CD14-positive monocyte (primary cell): ENCODE results near the gene FNDC1. TPM values are rescaled to one million over a fixed set of nuclear protein-coding genes. Genes with fewer than 3 reads are reported as not detected.

Experiments
- DNase-seq, 3 donors: peaks; one replicate each; pipeline ENCODE4 v3.0.0-alpha.2; 2011 to 2022
- H2AFZ ChIP-seq: 2 replicates; pipeline ENCODE4 v1.6.0; 2012; ENCODE audit warnings: mild to moderate bottlenecking, low read depth, low read length, inconsistent platforms; ENCODE audit not compliant: insufficient read depth, poor library complexity, severe bottlenecking
- H3K27ac ChIP-seq, 2 donors: 1 replicate in 1 of 2; 2 replicates in 1 of 2; pipeline ENCODE4 v1.5.1; 2012 to 2013; ENCODE audit warnings: low read length in 2 of 2, control low read depth in 1 of 2, inconsistent platforms in 1 of 2, low read depth in 1 of 2, mild to moderate bottlenecking in 1 of 2
- H3K27me3 ChIP-seq, 2 donors: one replicate each; pipeline versions ENCODE4 v1.6.0 to v1.6.1; 2011 to 2013; ENCODE audit warnings: low read length in 2 of 2; ENCODE audit not compliant: control insufficient read depth in 2 of 2, insufficient read depth in 2 of 2
- H3K36me3 ChIP-seq, 2 donors: replicated peaks in 1 of 2; 1 replicate in 1 of 2; 2 replicates in 1 of 2; pipeline versions ENCODE4 v1.5.1 to v1.6.1; 2012 to 2013; ENCODE audit warnings: low read length in 2 of 2, control low read depth in 1 of 2, inconsistent platforms in 1 of 2, mild to moderate bottlenecking in 1 of 2; ENCODE audit not compliant: insufficient read depth in 2 of 2, control insufficient read depth in 1 of 2
- H3K4me1 ChIP-seq, 2 donors: 1 replicate in 1 of 2; 2 replicates in 1 of 2; pipeline versions ENCODE4 v1.5.1 to v1.6.1; 2012 to 2013; ENCODE audit warnings: low read length in 2 of 2, control low read depth in 1 of 2, inconsistent platforms in 1 of 2, mild to moderate bottlenecking in 1 of 2, moderate library complexity in 1 of 2; ENCODE audit not compliant: insufficient read depth in 2 of 2, control insufficient read depth in 1 of 2
- H3K4me2 ChIP-seq: replicated peaks from 2 replicates; pipeline ENCODE3; 2012; ENCODE audit warnings: low read length, moderate library complexity, mild to moderate bottlenecking; ENCODE audit not compliant: poor library complexity, severe bottlenecking; ENCODE audit errors: extremely low read depth
- H3K4me3 ChIP-seq, 3 experiments: fragments of 200-600 bp in 1 of 3; sonication (generic) in 1 of 3; replicated peaks in 1 of 3; 1 replicate in 2 of 3; 2 replicates in 1 of 3; pipeline ENCODE4 v1.5.1; 2011 to 2013; ENCODE audit warnings: low read length in 3 of 3, mild to moderate bottlenecking in 3 of 3, control low read depth in 2 of 3, low read depth in 2 of 3, inconsistent platforms in 1 of 3, moderate library complexity in 1 of 3
- H3K79me2 ChIP-seq: 2 replicates; pipeline ENCODE4 v1.6.0; 2012; ENCODE audit warnings: mild to moderate bottlenecking, control low read depth, inconsistent platforms, low read length, moderate library complexity; ENCODE audit not compliant: insufficient read depth
- H3K9ac ChIP-seq: 2 replicates; pipeline ENCODE4 v1.6.0; 2017; ENCODE audit warnings: low read length, mild to moderate bottlenecking; ENCODE audit not compliant: insufficient read depth, poor library complexity, severe bottlenecking
- H3K9me3 ChIP-seq, 2 donors: replicated peaks in 1 of 2; 1 replicate in 1 of 2; 2 replicates in 1 of 2; pipeline versions ENCODE4 v1.5.1 to v1.6.1; 2012 to 2013; ENCODE audit warnings: low read length in 2 of 2, control low read depth in 1 of 2; ENCODE audit not compliant: control insufficient read depth in 1 of 2, insufficient read depth in 1 of 2
- H4K20me1 ChIP-seq: 2 replicates; pipeline ENCODE4 v1.6.0; 2012; ENCODE audit warnings: mild to moderate bottlenecking, low read length, control low read depth, moderate library complexity; ENCODE audit not compliant: insufficient read depth
- H3K27ac Mint-ChIP-seq, 7 donors: one replicate each; pipeline ENCODE4 v1.8.0; 2020; ENCODE audit warnings: mild to moderate bottlenecking in 7 of 7, mixed read lengths in 7 of 7, moderate library complexity in 6 of 7, inconsistent platforms in 2 of 7
- H3K27me3 Mint-ChIP-seq, 3 donors: one replicate each; pipeline ENCODE4 v1.8.0; 2021 to 2022; ENCODE audit warnings: low read depth in 3 of 3, mild to moderate bottlenecking in 3 of 3, mixed read lengths in 3 of 3, moderate library complexity in 3 of 3, inconsistent platforms in 1 of 3
- H3K36me3 Mint-ChIP-seq, 2 donors: one replicate each; pipeline ENCODE4 v1.8.0; 2020; ENCODE audit warnings: mixed read lengths in 2 of 2, inconsistent platforms in 1 of 2, mild to moderate bottlenecking in 1 of 2
- H3K4me1 Mint-ChIP-seq: one replicate; pipeline ENCODE4 v1.8.0; 2020; ENCODE audit warnings: mild to moderate bottlenecking, mixed read lengths
- H3K4me3 Mint-ChIP-seq, 2 donors: one replicate each; pipeline ENCODE4 v1.8.0; 2020; ENCODE audit warnings: mild to moderate bottlenecking in 2 of 2, mixed read lengths in 2 of 2, moderate library complexity in 1 of 2
- H3K9me3 Mint-ChIP-seq, 7 donors: one replicate each; pipeline ENCODE4 v1.8.0; 2020 to 2022; ENCODE audit warnings: mixed read lengths in 7 of 7, mild to moderate bottlenecking in 6 of 7, moderate library complexity in 6 of 7, inconsistent platforms in 2 of 7
- WGBS: methylation state at CpG from one replicate; pipeline ENCODE4 v1.1.5; 2013; ENCODE audit warnings: missing lambda C conversion rate; ENCODE audit not compliant: insufficient coverage; 5-methylcytosine and 5-hydroxymethylcytosine counted together
- intact Hi-C, 2 donors: fragments of 100-400 bp; cut with micrococcal nuclease; formaldehyde crosslinking; loops; one replicate each; pipeline versions ENCODE4 v1.15.0 to v1.15.1; 2023
- polyA plus RNA-seq, 3 donors: library from polyadenylated mRNA; depleted of rRNA in 1 of 3; unstranded in 2 of 3; stranded (reverse) in 1 of 3; fragments of 300-500 nt in 2 of 3; fragments of >200 nt in 1 of 3; fragmentation: Illumina TruSeq in 2 of 3; gene quantifications; 1 replicate in 2 of 3; 2 replicates in 1 of 3; pipeline ENCODE4 v1.2.3, GENCODE V29; 2012 to 2021
- TF ChIP-seq, protein P1 (sequence below): fragments of 200-600 bp; IDR thresholded peaks from one replicate; pipeline ENCODE4 v1.8.0; 2022; ENCODE audit warnings: antibody characterized with exemption, mild to moderate bottlenecking

The FNDC1 gene
- polyA plus RNA-seq, 3 donors = not detected

DNA sequence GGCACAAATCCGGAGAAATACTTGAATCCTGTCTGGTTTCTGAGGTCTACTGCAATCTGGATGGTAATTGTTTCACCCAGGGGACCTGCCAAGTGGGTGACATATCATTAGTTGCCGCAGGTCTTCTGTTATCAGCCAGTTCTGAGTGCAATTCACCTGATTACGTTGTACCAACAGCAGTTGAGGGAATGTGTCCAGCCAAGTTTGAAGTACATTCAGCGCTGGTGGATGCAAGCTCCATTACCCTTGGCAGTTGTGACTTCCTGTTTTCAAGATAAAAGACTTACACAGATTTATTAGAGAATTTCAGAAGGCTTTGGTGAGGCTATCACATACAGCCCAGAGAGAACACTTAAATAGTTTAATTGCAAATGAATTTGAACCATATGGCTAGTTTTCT, 42.8 kb downstream of the FNDC1 start:
- TF ChIP-seq, protein P1, sequence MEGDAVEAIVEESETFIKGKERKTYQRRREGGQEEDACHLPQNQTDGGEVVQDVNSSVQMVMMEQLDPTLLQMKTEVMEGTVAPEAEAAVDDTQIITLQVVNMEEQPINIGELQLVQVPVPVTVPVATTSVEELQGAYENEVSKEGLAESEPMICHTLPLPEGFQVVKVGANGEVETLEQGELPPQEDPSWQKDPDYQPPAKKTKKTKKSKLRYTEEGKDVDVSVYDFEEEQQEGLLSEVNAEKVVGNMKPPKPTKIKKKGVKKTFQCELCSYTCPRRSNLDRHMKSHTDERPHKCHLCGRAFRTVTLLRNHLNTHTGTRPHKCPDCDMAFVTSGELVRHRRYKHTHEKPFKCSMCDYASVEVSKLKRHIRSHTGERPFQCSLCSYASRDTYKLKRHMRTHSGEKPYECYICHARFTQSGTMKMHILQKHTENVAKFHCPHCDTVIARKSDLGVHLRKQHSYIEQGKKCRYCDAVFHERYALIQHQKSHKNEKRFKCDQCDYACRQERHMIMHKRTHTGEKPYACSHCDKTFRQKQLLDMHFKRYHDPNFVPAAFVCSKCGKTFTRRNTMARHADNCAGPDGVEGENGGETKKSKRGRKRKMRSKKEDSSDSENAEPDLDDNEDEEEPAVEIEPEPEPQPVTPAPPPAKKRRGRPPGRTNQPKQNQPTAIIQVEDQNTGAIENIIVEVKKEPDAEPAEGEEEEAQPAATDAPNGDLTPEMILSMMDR = no peak
- H3K4me1 Mint-ChIP-seq = no peaks in the 10 kb centered on the region
- intact Hi-C loops = no loop called here
- Histone ChIP-seq H3K36me3 (no peaks in the 10 kb centered on the region), H4K20me1 (no peaks in the 10 kb centered on the region), H3K4me2 (no peak overlapping the region), H3K27ac (no peak overlapping the region), H3K9me3 (no peaks in the 10 kb centered on the region), H3K4me3 (no peak overlapping the region), H2AFZ (no peak overlapping the region), H3K27me3 (no peaks in the 10 kb centered on the region), H3K4me1 (no peaks in the 10 kb centered on the region), H3K9ac (no peak overlapping the region), H3K79me2 (no peaks in the 10 kb centered on the region)
- H3K9me3 Mint-ChIP-seq = peaks cover 0 to 1% (median 0%) of the 10 kb centered on the region in 7 donors
- no peak overlapping the region for H3K4me3 Mint-ChIP-seq
- no peak for DNase-seq
- 90% methylated on average over 4 of the region's 4 CpGs for WGBS
- H3K27ac Mint-ChIP-seq = no peak overlapping the region
- peaks cover 5 to 11% (median 7%) of the 10 kb centered on the region in 3 donors for H3K27me3 Mint-ChIP-seq
- no peaks in the 10 kb centered on the region for H3K36me3 Mint-ChIP-seq

DNA sequence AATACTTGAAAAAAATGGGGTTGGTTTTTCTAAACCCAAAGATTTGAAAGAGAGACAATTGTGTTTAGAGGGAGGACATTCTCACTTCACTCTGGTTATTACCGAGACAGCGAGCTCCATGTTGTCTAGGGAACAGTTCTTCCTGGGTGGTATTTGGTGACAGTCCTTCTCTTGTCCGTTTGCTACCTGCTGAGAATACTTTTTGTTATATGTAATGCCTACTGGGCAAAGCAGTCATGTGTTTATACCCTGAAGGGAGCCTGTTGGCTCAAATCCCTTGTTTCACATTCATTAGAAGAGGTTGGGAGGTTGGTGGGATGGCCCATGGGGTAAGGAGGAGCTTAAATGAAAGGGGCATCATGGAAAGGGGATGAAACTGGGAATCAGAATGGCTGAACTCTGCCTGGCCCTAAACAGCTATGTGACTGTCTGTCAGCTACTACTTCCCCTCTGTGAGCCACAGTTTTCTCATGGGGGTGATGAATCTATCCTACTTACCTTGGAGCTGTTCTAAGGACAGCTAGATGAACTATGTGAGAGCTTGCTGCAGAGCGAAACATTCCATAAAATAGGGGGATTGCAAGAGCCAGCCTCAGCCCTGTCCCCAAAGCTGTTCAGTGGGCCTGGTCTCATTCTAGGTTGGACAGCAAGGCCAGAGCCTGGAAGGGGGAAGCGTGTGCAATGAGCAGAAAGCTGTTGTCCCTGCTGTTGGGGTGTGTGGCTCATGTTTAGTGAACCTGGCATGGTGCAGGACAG, 43.5 kb downstream of the FNDC1 start:
- Mint-ChIP-seq H3K36me3 (no peaks in the 10 kb centered on the region), H3K9me3 (peaks cover 0 to 1% (median 0%) of the 10 kb centered on the region in 7 donors), H3K27me3 (peaks cover 3 to 7% (median 6%) of the 10 kb centered on the region in 3 donors), H3K27ac (no peak overlapping the region), H3K4me3 (no peak overlapping the region), H3K4me1 (no peaks in the 10 kb centered on the region)
- Histone ChIP-seq H3K79me2 (no peaks in the 10 kb centered on the region), H3K4me2 (no peak overlapping the region), H3K9ac (no peak overlapping the region), H3K4me3 (no peak overlapping the region), H3K27me3 (no peaks in the 10 kb centered on the region), H3K27ac (no peak overlapping the region), H2AFZ (no peak overlapping the region), H3K36me3 (no peaks in the 10 kb centered on the region), H3K9me3 (no peaks in the 10 kb centered on the region), H4K20me1 (no peaks in the 10 kb centered on the region), H3K4me1 (no peaks in the 10 kb centered on the region)
- TF ChIP-seq, protein P1 = no peak
- 88% methylated on average over 4 of the region's 5 CpGs for WGBS
- DNase-seq = no peak
- intact Hi-C loops = no loop called here
